ENCODE measurements around the gene MAST1. TPM values are rescaled to one million over a fixed set of nuclear protein-coding genes. Genes with fewer than 3 reads are reported as not detected.
"Not testable (repeated sequence)": the region's sequence is repeated elsewhere in the genome, so short reads cannot be mapped to it uniquely, and the experiment has no call there.

The MAST1 gene
- total RNA-seq, 2 experiments from 2014 or later: 0.22 to 0.60 TPM

DNA sequence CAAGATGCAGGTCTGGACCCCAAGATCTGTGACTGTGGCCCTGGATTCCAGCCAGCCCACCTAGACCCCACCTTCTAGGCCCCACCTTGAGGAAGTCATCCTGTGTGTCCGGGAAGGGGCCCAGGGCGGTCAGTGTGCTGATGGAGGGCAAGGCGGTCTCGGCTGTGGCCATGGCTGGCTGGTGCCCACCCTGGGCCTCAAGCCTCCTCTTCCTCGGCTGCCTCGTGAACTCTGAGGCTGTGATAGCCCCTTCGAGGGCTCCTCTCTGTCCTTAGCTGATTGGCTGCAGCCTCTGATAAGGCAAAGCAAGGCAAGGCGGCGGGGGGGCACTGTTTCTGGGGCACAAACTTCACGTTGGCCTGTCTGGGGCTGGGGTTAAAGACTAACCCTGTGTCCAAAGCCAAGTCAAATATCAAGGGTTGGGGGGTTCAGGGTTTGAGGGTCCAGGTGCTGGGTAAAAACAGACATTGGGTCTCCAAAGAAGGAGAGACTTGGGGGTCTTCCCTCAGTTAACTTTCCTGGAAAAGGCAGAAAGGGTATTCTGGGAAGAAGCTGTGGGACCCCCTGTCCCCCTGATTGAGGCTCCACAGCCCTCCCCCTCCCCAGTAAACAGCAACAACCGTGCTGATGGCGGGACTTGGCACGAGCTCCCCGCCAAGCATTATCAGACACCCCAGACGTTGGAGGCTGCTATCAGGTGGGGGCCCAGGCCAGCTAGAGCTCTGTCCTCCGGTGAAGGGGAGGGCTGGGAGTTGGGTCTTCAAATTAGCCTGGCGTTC lies 48.8 kb downstream of the MAST1 start, which contains the start of gene KLF1:
Gene KLF1, minus strand, starts transcription at position 233 of the 779 bp plus-strand sequence. Its CDS starts 61 bp downstream, at position 172.
- intact Hi-C loops (cut with DNase I, micrococcal nuclease): no loop called here
- no peaks in the 10 kb centered on the region for H3K27me3 Mint-ChIP-seq
- TF ChIP-seq, protein P1, sequence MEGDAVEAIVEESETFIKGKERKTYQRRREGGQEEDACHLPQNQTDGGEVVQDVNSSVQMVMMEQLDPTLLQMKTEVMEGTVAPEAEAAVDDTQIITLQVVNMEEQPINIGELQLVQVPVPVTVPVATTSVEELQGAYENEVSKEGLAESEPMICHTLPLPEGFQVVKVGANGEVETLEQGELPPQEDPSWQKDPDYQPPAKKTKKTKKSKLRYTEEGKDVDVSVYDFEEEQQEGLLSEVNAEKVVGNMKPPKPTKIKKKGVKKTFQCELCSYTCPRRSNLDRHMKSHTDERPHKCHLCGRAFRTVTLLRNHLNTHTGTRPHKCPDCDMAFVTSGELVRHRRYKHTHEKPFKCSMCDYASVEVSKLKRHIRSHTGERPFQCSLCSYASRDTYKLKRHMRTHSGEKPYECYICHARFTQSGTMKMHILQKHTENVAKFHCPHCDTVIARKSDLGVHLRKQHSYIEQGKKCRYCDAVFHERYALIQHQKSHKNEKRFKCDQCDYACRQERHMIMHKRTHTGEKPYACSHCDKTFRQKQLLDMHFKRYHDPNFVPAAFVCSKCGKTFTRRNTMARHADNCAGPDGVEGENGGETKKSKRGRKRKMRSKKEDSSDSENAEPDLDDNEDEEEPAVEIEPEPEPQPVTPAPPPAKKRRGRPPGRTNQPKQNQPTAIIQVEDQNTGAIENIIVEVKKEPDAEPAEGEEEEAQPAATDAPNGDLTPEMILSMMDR (IDR thresholded peaks at IDR 0.05): no peak

DNA sequence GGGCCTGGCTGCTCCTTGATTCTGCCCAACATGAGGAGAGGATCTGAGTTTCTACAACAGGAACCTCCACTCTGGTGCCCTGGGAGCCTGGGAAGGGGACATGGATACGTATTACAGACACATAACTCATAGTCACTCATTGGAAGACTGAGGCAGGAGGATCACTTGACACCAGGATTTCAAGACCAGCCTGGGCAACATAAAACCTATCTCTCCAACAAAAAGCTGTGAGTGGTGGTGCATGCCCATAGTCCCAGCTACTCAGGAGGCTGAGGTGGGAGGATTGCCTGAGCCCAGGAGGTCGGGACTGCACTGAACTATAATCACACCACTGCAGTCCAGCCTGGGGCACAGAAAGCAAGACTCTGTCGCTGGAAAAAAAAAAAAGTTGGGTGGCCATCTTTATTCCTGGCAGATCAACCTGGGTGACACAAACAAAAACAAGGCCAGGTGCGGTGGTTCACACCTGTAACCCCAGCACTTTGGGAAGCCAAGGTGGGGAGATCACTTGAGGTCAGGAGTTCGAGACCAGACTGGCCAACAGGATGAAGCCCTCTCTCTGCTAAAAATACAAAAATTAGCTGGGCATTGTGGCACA lies 49.8 kb downstream of the MAST1 start:
- H3K9me3 Mint-ChIP-seq: no peaks in the 10 kb centered on the region
- no peak overlapping the region for H3K27ac ChIP-seq (ENCODE audit: low read depth in 1 of 2, low read length in 2 of 2)
- H3K4me3 Mint-ChIP-seq: no peak overlapping the region
- H3K4me1 ChIP-seq (ENCODE audit: insufficient read depth, low read length): peaks cover 45% of the 10 kb centered on the region
- intact Hi-C loops (cut with DNase I, micrococcal nuclease): no loop called here
- DNase-seq (no peak), ATAC-seq (ENCODE audit: poor library complexity) (no peak)
- POLR2A ChIA-PET: interaction anchor here (0.9 kb wide), 1 partner anchor 51 kb away, joined by 3 read pairs; the partner anchor contains the start of gene CALR
- no peak overlapping the region for H3K27ac Mint-ChIP-seq
- H3K27me3 Mint-ChIP-seq: no peaks in the 10 kb centered on the region
- CTCF ChIA-PET: no interaction called here
- no peak overlapping the region for H3K4me3 ChIP-seq (ENCODE audit: low read length)
- peaks cover 37% of the 10 kb centered on the region for H3K4me1 Mint-ChIP-seq (ENCODE audit: low read depth)
- TF ChIP-seq, protein P1 (IDR thresholded peaks at IDR 0.05): no peak
- H3K27me3 ChIP-seq (ENCODE audit: control insufficient read depth in 1 of 2, insufficient read depth in 2 of 2, low read length in 2 of 2): no peaks in the 10 kb centered on the region
- peaks cover 13% of the 10 kb centered on the region for H3K36me3 Mint-ChIP-seq (ENCODE audit: low read depth)
- H3K36me3 ChIP-seq (ENCODE audit: insufficient read depth, low read length): peaks cover 2% of the 10 kb centered on the region
- H3K9me3 ChIP-seq (ENCODE audit: control insufficient read depth in 1 of 2, insufficient read depth in 1 of 2, low read length in 2 of 2): peaks cover 10 to 16% of the 10 kb centered on the region in 2 experiments

More for the DNA sequence above, 48.8 kb downstream of the MAST1 start, which contains the start of gene KLF1:
- ATAC-seq (ENCODE audit: poor library complexity): no peak
- no peak within 1 kb of the TSS for H3K27ac ChIP-seq (ENCODE audit: low read depth in 1 of 2, low read length in 2 of 2)
- POLR2A ChIA-PET: interaction anchor here (1.3 kb wide), 1 partner anchor 51 kb away, joined by 3 read pairs; the partner anchor contains the start of gene CALR
- H3K9me3 ChIP-seq (ENCODE audit: control insufficient read depth in 1 of 2, insufficient read depth in 1 of 2, low read length in 2 of 2): peaks cover 10 to 18% of the 10 kb centered on the region in 2 experiments
- peaks cover 12% of the 10 kb centered on the region for H3K36me3 Mint-ChIP-seq (ENCODE audit: low read depth)
- H3K36me3 ChIP-seq (ENCODE audit: insufficient read depth, low read length): no peaks in the 10 kb centered on the region
- H3K4me3 Mint-ChIP-seq: peak within 1 kb of the TSS; percentile 66
- DNase-seq: no peak
- H3K27ac Mint-ChIP-seq: no peak within 1 kb of the TSS
- H3K4me1 Mint-ChIP-seq (ENCODE audit: low read depth): peaks cover 39% of the 10 kb centered on the region
- no peaks in the 10 kb centered on the region for H3K9me3 Mint-ChIP-seq
- no peaks in the 10 kb centered on the region for H3K27me3 ChIP-seq (ENCODE audit: control insufficient read depth in 1 of 2, insufficient read depth in 2 of 2, low read length in 2 of 2)
- CTCF ChIA-PET: no interaction called here
- peaks cover 47% of the 10 kb centered on the region for H3K4me1 ChIP-seq (ENCODE audit: insufficient read depth, low read length)
- H3K4me3 ChIP-seq (ENCODE audit: low read length): peak within 1 kb of the TSS; percentile 65

DNA sequence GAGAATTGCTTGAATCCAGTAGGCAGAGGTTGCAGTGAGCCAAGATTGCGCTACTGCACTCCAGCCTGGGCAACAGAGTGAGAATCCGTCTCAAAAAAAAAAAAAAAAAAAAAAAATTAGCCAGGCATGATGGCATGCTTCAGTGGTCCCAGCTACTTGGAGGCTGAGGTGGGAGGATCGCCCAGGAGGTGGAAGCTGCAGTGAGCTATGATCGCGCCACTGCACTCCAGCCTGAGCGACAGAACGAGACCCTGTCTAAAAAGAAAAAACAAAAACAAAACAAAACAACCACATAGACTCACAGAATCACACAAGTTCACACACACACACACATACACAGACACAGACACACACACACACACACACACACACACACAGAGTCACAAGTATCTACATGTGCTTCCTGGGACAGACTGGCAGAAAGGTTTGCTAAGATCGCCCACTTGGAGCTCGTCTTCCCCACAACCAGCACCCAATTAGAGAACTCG lies 52.0 kb downstream of the MAST1 start:
- Mint-ChIP-seq H3K36me3 (ENCODE audit: low read depth) (peaks cover 35% of the 10 kb centered on the region), H3K4me1 (ENCODE audit: low read depth) (peaks cover 31% of the 10 kb centered on the region), H3K27ac (peak overlapping the region; percentile 90), H3K4me3 (peak overlapping the region; percentile 96)
- H3K9me3 Mint-ChIP-seq; H3K27me3 Mint-ChIP-seq; ATAC-seq (ENCODE audit: poor library complexity); H3K27me3 ChIP-seq (ENCODE audit: control insufficient read depth in 1 of 2, insufficient read depth in 2 of 2, low read length in 2 of 2); H3K9me3 ChIP-seq (ENCODE audit: control insufficient read depth in 1 of 2, insufficient read depth in 1 of 2, low read length in 2 of 2); DNase-seq: not testable (repeated sequence)
- Histone ChIP-seq H3K27ac (ENCODE audit: low read depth in 1 of 2, low read length in 2 of 2) (peak overlapping the region; percentile 55 to 67), H3K4me3 (ENCODE audit: low read length) (peak overlapping the region; percentile 89), H3K4me1 (ENCODE audit: insufficient read depth, low read length) (peaks cover 32% of the 10 kb centered on the region), H3K36me3 (ENCODE audit: insufficient read depth, low read length) (peaks cover 21% of the 10 kb centered on the region)
- ChIA-PET POLR2A (interaction anchor here (0.7 to 2.6 kb wide), 31 partner anchors 9 to 1632 kb away, joined by 3 to 47 read pairs (median 4); partner anchors contain the start of genes CALR, DNASE2, FARSA and GADD45GIP1), CTCF (interaction anchor here (0.8 to 2.6 kb wide), 8 partner anchors 10 to 171 kb away, joined by 3 to 17 read pairs (median 4); partner anchors contain the start of genes DNASE2, RNASEH2A and SYCE2)
- intact Hi-C loops (cut with DNase I, micrococcal nuclease): loop anchor here (1.0 to 2.0 kb wide), 3 partner anchors 24 to 66 kb away; partner anchors contain the start of genes CALR (in 2 of the 2) and GADD45GIP1 (in 1 of the 2)
